Hematopoietic multipotent progenitor cell treated with erythropoietin and hydrocortisone succinate and interleukin-3 and kit ligand, for 15 days (in vitro differentiated cells): ENCODE measurements around the gene TPM2.
A peak's percentile ranks its signal among the peaks of the same experiment; 100 is the strongest.

Experiments
- DNase-seq: peaks from one replicate; pipeline ENCODE4 v3.0.0-alpha.2; 2015; ENCODE audit warnings: low spot score

The TPM2 gene

GRCh38 chr9:35696520-35697215 lies 6.9 kb upstream of the TPM2 start:
- DNase-seq = peak; percentile 70

- no peak for DNase-seq
Observed at GRCh38 chr9:35695943-35696401, 6.2 kb upstream of the TPM2 start.

- no peak for DNase-seq
Observed at GRCh38 chr9:35691757-35692301, 2.1 kb upstream of the TPM2 start.

GRCh38 chr9:35691334-35691650 lies 1.6 kb upstream of the TPM2 start:
- no peak for DNase-seq

GRCh38 chr9:35690614-35691333 lies 1.0 kb upstream of the TPM2 start:
- DNase-seq = no peak

- DNase-seq = no peak
Observed at GRCh38 chr9:35690294-35690613, 529 bp upstream of the TPM2 start.

- no peak for DNase-seq
Observed at GRCh38 chr9:35688558-35689541, 875 bp downstream of the TPM2 start.

- DNase-seq = no peak
Observed at GRCh38 chr9:35687972-35688557, 1.7 kb downstream of the TPM2 start.

GRCh38 chr9:35687306-35687705 lies 2.4 kb downstream of the TPM2 start:
- no peak for DNase-seq

GRCh38 chr9:35686222-35687203 lies 3.2 kb downstream of the TPM2 start:
- DNase-seq = no peak

GRCh38 chr9:35685506-35685905 lies 4.2 kb downstream of the TPM2 start:
- no peak for DNase-seq

- no peak for DNase-seq
Observed at GRCh38 chr9:35684921-35685320, 4.8 kb downstream of the TPM2 start.

- no peak for DNase-seq
Observed at GRCh38 chr9:35683323-35683722, 6.4 kb downstream of the TPM2 start.

- DNase-seq = no peak
Observed at GRCh38 chr9:35682520-35683315, 7.0 kb downstream of the TPM2 start.

GRCh38 chr9:35682051-35682450 lies 7.7 kb downstream of the TPM2 start:
- no peak for DNase-seq

- DNase-seq = no peak
Observed at GRCh38 chr9:35681341-35682002, 8.3 kb downstream of the TPM2 start.

GRCh38 chr9:35680331-35681105 lies 9.2 kb downstream of the TPM2 start:
- DNase-seq = no peak

- DNase-seq = no peak
Observed at GRCh38 chr9:35679766-35680330, 9.9 kb downstream of the TPM2 start.
